GM21360 (cell line): ENCODE results near the gene ESCO1.

Experiments
- ATAC-seq: cut with Tn5 transposase; IDR thresholded peaks from one replicate; pipeline ENCODE4 v1.9.1; 2021; ENCODE audit warnings: mild to moderate bottlenecking, moderate library complexity; ENCODE audit not compliant: unreplicated experiment

ESCO1 gene

GRCh38 chr18:21496277-21496835 lies 104.1 kb downstream of the ESCO1 start:
- no peak for ATAC-seq

DNA sequence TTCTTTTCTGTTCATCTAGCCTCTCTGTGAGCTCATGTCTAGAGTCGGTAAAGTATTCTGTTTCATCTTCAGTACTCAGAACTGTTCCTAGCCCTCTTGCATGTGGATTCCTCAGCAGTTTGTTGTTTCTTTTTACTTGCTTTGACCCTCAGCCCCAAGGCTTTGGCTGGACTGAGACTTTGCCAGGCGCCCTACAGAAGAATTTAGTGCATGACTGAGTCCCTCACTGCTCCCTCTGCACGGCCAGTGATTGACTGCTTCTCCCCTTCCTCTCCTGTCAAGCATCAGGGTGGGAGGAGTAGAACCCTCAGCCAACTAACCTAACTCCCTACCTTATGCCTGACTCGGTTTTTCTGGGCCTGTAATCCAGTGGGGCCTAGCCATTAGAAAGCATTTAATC lies 109.8 kb downstream of the ESCO1 start:
- ATAC-seq = no peak

- ATAC-seq = no peak
Measured at GRCh38 chr18:21489919-21490495, 110.5 kb downstream of the ESCO1 start.

DNA sequence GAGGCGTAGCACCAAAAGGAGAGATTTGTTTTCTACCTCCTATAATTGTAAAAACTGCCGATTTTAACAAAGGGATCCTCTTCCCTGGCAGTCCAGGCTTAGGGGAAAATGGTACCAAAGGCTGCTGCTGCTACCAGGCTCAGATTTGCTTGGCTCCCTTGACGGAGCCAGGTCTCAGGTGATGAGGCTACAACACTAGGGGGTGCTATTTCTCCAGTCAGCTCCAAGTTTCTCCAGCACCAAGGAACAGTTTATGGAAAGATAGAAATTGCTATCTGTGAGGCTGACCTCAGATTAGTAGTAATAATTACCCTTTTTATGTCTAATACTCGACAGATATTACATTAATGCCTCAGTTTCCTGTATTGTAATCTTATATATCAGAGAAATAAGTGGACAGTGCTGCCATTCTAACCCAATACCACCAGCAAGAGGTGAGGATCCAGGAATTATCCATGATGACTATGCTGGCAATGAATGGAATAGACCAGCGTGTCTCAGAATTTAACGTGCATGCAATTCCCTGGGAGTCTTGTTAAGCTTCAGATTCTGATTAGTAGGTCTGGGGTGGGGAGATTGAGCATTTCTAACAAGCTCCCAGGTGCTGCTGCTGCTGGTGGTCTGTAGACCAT lies 111.3 kb downstream of the ESCO1 start:
- no peak for ATAC-seq

- ATAC-seq = no peak
Measured at GRCh38 chr18:21486905-21487437, 113.5 kb downstream of the ESCO1 start.

GRCh38 chr18:21484851-21485636 lies 115.5 kb downstream of the ESCO1 start:
- no peak for ATAC-seq

- ATAC-seq = no peak
Measured at GRCh38 chr18:21483051-21483450, 117.5 kb downstream of the ESCO1 start.

DNA sequence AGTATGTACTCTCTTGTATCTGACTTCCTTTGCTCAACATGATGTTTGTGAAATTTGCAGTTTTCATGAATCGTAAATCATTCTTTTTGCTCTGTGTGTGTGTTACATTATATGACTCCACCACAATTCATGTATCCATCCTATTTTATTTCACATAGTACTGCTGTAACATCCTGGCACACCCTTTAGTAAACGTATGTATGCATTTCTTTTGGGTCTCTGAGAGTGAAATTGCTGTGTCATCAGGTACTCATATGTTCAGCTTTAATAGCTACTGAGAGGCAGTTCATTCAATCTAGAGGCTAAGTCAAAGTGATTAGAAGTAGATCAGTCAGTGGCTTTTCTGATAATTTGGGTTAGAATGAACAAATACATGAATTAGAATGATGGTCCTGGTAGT lies 118.8 kb downstream of the ESCO1 start:
- ATAC-seq = no peak

DNA sequence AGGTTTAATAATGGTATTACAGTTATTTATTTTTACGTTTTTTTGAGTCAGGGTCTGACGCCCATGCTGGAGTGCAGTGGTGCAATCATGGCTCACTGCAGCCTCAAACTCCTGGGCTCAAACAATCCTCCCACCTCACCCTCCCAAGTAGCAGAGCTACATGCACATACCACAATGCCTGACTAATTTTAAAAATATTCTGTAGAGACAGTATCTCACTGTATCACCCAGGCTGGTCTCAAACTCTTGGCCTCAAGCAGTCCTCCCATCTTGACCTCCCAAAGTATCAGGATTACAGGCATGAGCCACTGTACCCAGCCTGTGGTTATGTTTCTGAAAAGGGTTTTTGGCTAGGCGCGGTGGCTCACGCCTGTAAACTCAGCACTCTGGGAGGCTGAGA lies 120.8 kb downstream of the ESCO1 start:
- ATAC-seq = no peak
